Thymus (tissue), 11 donors: Measurements from ENCODE around the gene NAGPA. TPM values are rescaled to one million over a fixed set of nuclear protein-coding genes. Genes with fewer than 3 reads are reported as not detected.

Source experiments
- DNase-seq, 9 donors: peaks; one replicate each; pipeline ENCODE4 v3.0.0-alpha.2; 2013; ENCODE audit warnings: low spot score in 9 of 9, low read depth in 6 of 9, missing footprints in 1 of 9
- H3K27ac ChIP-seq, 2 donors: one replicate each; pipeline ENCODE4 v1.5.1; 2013; ENCODE audit warnings: control low read depth in 1 of 2, low read depth in 1 of 2, low read length in 1 of 2, mild to moderate bottlenecking in 1 of 2, moderate library complexity in 1 of 2
- H3K27me3 ChIP-seq, 2 donors: one replicate each; pipeline ENCODE4 v1.5.1; 2013; ENCODE audit warnings: low read length in 1 of 2; ENCODE audit not compliant: control insufficient read depth in 2 of 2, insufficient read depth in 1 of 2
- H3K36me3 ChIP-seq, 2 donors: one replicate each; pipeline ENCODE4 v1.5.1; 2013; ENCODE audit warnings: low read length in 1 of 2, mild to moderate bottlenecking in 1 of 2, moderate library complexity in 1 of 2; ENCODE audit not compliant: control insufficient read depth in 2 of 2, insufficient read depth in 2 of 2
- H3K4me1 ChIP-seq, 2 donors: one replicate each; pipeline ENCODE4 v1.5.1; 2013; ENCODE audit warnings: low read length in 2 of 2; ENCODE audit not compliant: control insufficient read depth in 2 of 2, insufficient read depth in 2 of 2
- H3K4me3 ChIP-seq, 2 donors: one replicate each; pipeline ENCODE4 v1.5.1; 2013; ENCODE audit warnings: low read length in 2 of 2, control low read depth in 1 of 2, mild to moderate bottlenecking in 1 of 2
- H3K9me3 ChIP-seq, 2 donors: one replicate each; pipeline ENCODE4 v1.5.1; 2013; ENCODE audit warnings: low read length in 1 of 2, mild to moderate bottlenecking in 1 of 2; ENCODE audit not compliant: control insufficient read depth in 2 of 2, insufficient read depth in 1 of 2
- WGBS: extraction: QIAGEN DNeasy Blood & Tissue Kit; methylation state at CpG from one replicate; pipeline ENCODE4 v1.1.7; 2013; 5-methylcytosine and 5-hydroxymethylcytosine counted together
- polyA plus RNA-seq: library from polyadenylated mRNA; stranded (reverse); fragments of 200-250 nt; gene quantifications from one replicate; pipeline ENCODE4 v1.2.3, GENCODE V29; 2013
- total RNA-seq: library from RNA; stranded (reverse); fragments of 120-200 nt; gene quantifications from one replicate; pipeline ENCODE4 v1.2.4, GENCODE V29; 2013
- donor health status: healthy.

Gene NAGPA
- total and polyA plus RNA-seq, 2 donors: 6.7 to 10.3 TPM

DNA sequence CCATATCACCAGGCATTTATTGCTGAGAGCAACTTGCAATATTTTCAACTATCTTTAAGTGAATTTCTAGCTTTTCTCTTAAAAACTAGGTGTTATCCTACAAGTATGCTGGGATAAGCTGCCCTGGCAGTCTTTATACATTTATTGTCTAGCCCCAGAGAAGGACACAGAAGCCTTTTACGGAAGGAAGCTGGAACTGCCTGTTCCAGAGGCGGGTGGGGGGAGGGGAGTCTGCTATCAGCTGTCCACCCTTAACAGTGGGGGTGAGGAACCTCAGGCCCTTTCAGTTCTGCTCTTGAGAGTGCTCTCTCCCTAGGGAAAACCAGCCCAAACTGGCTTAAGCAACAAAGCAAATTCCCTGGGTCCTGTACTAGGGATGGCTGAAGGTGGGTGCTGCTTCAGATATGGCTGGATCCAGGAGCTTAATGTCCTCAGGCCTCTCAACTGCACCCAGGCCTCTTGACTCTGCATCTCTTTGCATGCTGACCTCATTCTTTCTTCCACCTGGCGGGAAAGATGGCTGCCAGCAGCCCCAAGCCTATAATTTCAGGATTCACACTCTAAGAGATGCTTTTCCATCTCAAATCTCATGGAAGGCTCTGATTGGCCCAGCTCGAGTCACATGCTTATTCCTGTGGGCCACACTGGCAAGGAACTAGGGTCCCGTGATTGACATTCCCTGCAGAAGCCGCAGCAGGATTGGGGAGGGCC, 16.6 kb downstream of the NAGPA start:
- H3K4me3 ChIP-seq: no peak overlapping the region
- DNase-seq: no peak
- H3K36me3 ChIP-seq: no peaks in the 10 kb centered on the region
- H3K9me3 ChIP-seq: no peaks in the 10 kb centered on the region
- 81% methylated on average over 6 of the region's 6 CpGs for WGBS
- H3K27ac ChIP-seq: no peak overlapping the region
- no peaks in the 10 kb centered on the region for H3K27me3 ChIP-seq
- H3K4me1 ChIP-seq: no peaks in the 10 kb centered on the region

GRCh38 chr16:5015887-5016286, 17.8 kb downstream of the NAGPA start:
- Histone ChIP-seq H3K9me3 (no peaks in the 10 kb centered on the region), H3K27ac (no peak overlapping the region), H3K27me3 (no peaks in the 10 kb centered on the region), H3K4me3 (no peak overlapping the region), H3K4me1 (no peaks in the 10 kb centered on the region), H3K36me3 (no peaks in the 10 kb centered on the region)
- DNase-seq: no peak
- 96% methylated on average over 4 of the region's 4 CpGs for WGBS

- 78% methylated on average over 4 of the region's 4 CpGs for WGBS
- H3K36me3 ChIP-seq: no peaks in the 10 kb centered on the region
- no peaks in the 10 kb centered on the region for H3K4me1 ChIP-seq
- peaks cover 0 to 2% of the 10 kb centered on the region in 2 donors for H3K27me3 ChIP-seq
- H3K4me3 ChIP-seq: no peak overlapping the region
- DNase-seq: no peak
- no peaks in the 10 kb centered on the region for H3K9me3 ChIP-seq
- H3K27ac ChIP-seq: no peak overlapping the region
These were observed 18.4 kb downstream of the NAGPA start for GRCh38 chr16:5015351-5015750.

DNA sequence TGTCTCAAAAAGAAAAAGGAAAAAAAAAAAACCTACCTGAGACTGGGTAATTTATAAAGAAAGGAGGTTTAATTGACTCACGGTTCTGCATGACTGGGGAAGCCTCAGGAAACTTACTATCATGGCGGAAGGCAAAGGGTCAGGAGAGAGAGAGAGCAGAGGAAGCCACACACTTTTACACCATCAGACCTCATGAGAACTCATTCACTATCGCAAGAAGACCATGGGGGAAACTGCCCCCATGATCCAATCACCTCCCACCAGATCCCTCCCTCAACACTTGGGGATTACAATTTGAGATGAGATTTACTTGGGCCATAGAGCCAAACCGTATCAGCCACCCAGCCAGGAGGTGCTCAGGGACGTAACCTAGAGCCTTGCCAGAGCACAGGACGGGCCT, 20.8 kb downstream of the NAGPA start:
- Histone ChIP-seq H3K27ac (no peak overlapping the region), H3K9me3 (no peaks in the 10 kb centered on the region), H3K4me1 (no peaks in the 10 kb centered on the region), H3K36me3 (no peaks in the 10 kb centered on the region), H3K27me3 (peaks cover 0 to 2% of the 10 kb centered on the region in 2 donors), H3K4me3 (no peak overlapping the region)
- no peak for DNase-seq
- WGBS: 90% methylated on average over 6 of the region's 6 CpGs

DNA sequence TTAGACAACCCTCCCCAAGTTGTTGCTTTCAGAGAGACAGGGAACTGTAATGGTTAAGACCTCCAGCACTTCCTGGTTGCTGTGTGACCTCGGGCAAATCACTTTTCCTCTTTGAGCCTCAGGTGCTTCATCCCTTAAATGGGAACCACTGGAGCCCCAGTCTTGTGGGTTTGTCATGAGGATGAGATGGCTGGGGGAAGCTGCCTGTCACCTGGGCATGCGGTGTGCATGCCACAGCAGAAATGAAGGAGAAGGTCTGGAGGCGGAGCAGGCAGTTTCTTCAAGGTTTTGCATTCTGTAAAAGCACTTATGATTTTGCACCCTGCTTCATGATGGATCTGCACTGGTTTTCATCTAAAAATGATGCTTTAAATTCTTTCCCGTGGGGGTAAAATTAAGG, 22.1 kb downstream of the NAGPA start:
- Histone ChIP-seq H3K27me3 (peaks cover 0 to 2% of the 10 kb centered on the region in 2 donors), H3K9me3 (no peaks in the 10 kb centered on the region), H3K27ac (peak overlapping the region in 1 of 2 donors; percentile 12), H3K4me3 (no peak overlapping the region), H3K4me1 (no peaks in the 10 kb centered on the region), H3K36me3 (no peaks in the 10 kb centered on the region)
- WGBS: 56% methylated on average over 4 of the region's 4 CpGs
- no peak for DNase-seq

DNA sequence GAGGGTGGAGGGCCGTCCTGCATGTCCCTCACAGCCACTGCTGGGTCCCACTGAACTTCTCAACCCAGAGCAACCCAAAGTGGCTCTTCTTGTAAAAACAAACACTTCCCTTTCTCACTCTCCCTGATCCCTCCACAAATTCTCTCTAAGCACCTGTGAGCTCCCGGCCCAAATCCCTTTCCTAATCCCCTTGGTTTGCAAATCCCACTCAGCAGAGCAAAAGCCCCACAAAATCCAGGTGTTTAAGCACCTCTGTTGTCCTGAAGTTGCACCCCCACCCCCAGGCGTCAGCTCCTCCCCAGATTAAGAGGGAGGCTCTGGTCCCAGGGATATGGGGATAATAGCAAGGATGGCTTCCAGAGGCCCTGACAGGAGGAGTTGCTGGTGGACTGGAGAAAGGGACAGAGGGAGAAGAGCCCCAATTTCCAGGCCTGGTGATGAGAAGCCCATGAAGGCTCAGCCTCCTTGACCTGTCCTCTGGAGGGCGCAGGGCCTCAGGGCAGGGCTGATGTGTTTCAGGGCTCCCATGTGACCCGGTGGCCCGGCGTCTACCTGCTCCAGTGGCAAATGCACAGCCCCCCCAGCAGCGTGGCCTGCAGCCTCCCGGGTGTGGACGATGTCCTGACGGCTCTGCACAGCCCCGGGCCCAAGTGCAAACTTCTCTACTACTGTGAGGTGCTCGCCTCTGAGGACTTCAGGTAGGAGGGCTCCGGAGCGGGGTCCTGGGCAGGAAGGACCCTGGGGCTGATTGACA, 23.0 kb downstream of the NAGPA start:
- no peaks in the 10 kb centered on the region for H3K4me1 ChIP-seq
- DNase-seq: no peak
- H3K27ac ChIP-seq: no peak overlapping the region
- no peaks in the 10 kb centered on the region for H3K36me3 ChIP-seq
- no peaks in the 10 kb centered on the region for H3K9me3 ChIP-seq
- H3K27me3 ChIP-seq: peaks cover 0 to 2% of the 10 kb centered on the region in 2 donors
- no peak overlapping the region for H3K4me3 ChIP-seq
- 60% methylated on average over 15 of the region's 15 CpGs for WGBS

GRCh38 chr16:5008311-5008731, 25.4 kb downstream of the NAGPA start:
- no peaks in the 10 kb centered on the region for H3K9me3 ChIP-seq
- no peak for DNase-seq
- H3K27ac ChIP-seq: no peak overlapping the region
- WGBS: 94% methylated on average over 18 of the region's 18 CpGs
- H3K4me1 ChIP-seq: no peaks in the 10 kb centered on the region
- peaks cover 0 to 2% of the 10 kb centered on the region in 2 donors for H3K27me3 ChIP-seq
- H3K36me3 ChIP-seq: no peaks in the 10 kb centered on the region
- no peak overlapping the region for H3K4me3 ChIP-seq

- no peaks in the 10 kb centered on the region for H3K36me3 ChIP-seq
- H3K27me3 ChIP-seq: peaks cover 0 to 2% of the 10 kb centered on the region in 2 donors
- 92% methylated on average over 10 of the region's 10 CpGs for WGBS
- no peaks in the 10 kb centered on the region for H3K9me3 ChIP-seq
- H3K4me1 ChIP-seq: no peaks in the 10 kb centered on the region
- H3K4me3 ChIP-seq: no peak overlapping the region
- no peak overlapping the region for H3K27ac ChIP-seq
- DNase-seq: no peak
These were observed 26.5 kb downstream of the NAGPA start for GRCh38 chr16:5007256-5007655.

GRCh38 chr16:5006348-5007193, 27.2 kb downstream of the NAGPA start:
- no peaks in the 10 kb centered on the region for H3K9me3 ChIP-seq
- H3K4me1 ChIP-seq: no peaks in the 10 kb centered on the region
- H3K4me3 ChIP-seq: no peak overlapping the region
- 91% methylated on average over 22 of the region's 22 CpGs for WGBS
- DNase-seq: no peak
- peaks cover 0 to 2% of the 10 kb centered on the region in 2 donors for H3K27me3 ChIP-seq
- no peaks in the 10 kb centered on the region for H3K36me3 ChIP-seq
- H3K27ac ChIP-seq: no peak overlapping the region
